GM18526 (cell line): ENCODE measurements around the gene MYBPC1.

Source experiments
- POLR2A ChIP-seq: IDR thresholded peaks from 3 replicates; pipeline ENCODE4 v1.6.1; 2011; ENCODE audit not compliant: insufficient read length; ENCODE audit errors: extremely low read depth

Gene MYBPC1

DNA sequence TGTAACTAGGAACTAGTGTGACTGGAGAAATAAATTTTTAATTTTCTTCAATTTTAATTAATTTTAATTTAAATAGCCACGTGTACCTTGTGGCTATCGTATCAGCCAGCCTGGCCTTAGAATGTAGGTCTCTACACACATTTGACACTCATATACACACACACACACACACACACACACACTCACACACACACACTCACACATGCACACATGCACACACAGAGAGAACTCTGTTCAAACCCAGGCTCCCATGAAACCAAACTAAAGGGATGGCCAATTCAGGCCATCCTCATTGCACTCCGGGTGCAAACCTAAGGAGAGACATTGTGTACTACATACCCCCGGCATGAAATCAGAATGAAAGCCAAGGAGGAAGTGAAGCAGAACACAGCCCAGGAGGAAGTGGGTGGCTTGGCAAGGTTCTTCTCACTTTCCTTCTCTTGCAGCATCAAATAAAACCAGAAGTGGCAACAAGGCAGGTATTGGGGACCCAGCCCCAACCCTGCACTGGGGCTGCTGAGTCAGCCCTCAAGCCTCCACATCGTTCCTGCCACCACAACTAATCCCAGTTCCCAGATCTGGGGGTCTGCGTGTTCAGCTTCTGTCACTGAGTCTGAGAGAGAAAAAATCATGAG lies 76.5 kb downstream of the MYBPC1 start:
- no peak for TF ChIP-seq POLR2A

- TF ChIP-seq POLR2A, result no peak
These were observed 77.1 kb downstream of the MYBPC1 start for GRCh38 chr12:101671833-101672232.

DNA sequence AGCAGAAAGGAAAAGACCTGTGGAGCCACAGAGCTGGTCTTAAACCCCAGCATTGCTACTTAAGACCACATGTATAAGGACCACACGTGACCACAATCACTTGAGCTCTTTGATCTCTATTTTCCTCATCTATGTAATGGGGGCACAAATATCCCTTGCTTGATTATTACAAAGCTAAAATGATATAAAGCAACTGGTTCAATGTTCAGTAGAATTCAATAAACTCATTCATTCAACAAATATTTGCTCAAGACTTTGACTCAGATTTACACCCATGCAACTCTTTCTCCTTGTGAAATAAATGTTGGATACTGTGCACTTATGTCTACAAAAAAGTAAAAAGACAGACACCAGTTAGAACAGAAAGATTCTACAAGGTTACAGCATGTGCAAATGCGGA lies 80.8 kb downstream of the MYBPC1 start:
- TF ChIP-seq POLR2A, result no peak

DNA sequence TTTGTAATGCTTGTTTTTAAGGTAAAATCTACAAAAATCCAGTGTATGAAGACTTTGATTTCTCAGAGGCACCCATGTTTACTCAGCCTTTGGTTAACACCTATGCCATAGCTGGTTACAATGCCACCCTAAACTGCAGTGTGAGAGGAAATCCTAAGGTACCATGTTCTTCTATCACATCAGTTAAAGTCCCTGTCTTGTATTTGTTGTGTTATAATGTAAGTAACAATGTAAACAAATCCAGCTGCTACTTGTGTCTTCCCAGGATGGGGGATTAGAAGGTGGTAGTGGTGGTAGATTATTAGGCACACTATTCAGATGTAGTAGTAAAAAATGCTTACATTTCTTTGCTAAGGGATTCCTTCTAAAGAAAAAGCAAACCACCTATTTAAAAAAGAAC lies 83.3 kb downstream of the MYBPC1 start:
- TF ChIP-seq POLR2A, result no peak

- no peak for TF ChIP-seq POLR2A
These were observed 85.5 kb downstream of the MYBPC1 start for GRCh38 chr12:101680240-101680639.

DNA sequence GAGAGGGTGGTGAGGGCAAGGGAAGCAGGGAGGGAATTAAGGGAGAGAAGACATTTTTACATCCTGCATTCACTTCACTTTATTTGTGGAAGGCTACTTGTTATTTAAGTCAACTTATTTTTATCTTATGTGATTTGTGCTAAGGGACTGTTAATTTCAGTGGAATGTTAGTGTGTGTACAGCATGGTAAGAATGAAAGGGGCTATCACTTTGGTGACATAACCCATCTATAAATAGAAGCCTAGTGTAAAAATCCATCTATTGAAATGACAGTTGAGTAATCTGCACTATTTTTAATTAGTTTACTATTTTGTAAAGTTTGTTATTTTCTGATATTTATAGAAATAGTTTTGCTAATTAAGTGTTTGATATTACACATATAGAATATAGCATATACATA lies 85.9 kb downstream of the MYBPC1 start:
- no peak for TF ChIP-seq POLR2A

DNA sequence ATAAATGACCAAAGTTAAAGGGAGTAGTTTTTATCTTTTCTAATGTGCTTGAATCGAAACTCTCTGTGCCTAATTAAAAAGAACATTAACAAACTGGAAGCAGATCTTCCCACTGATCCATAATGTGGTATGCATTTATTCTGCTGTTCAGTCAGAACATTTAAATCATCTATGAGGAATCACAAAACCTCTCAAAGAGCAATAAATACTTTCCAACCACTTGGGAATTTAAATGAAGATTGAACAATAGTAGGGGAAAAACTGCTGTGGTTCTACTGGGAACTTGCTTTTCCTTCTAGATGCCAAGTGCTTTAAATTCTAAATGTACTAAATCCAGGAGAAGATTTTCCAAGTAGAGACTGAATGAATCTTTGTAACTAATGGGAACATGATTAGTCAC lies 90.3 kb downstream of the MYBPC1 start:
- TF ChIP-seq POLR2A, result no peak

GRCh38 chr12:101686176-101686575 lies 91.4 kb downstream of the MYBPC1 start:
- no peak for TF ChIP-seq POLR2A

DNA sequence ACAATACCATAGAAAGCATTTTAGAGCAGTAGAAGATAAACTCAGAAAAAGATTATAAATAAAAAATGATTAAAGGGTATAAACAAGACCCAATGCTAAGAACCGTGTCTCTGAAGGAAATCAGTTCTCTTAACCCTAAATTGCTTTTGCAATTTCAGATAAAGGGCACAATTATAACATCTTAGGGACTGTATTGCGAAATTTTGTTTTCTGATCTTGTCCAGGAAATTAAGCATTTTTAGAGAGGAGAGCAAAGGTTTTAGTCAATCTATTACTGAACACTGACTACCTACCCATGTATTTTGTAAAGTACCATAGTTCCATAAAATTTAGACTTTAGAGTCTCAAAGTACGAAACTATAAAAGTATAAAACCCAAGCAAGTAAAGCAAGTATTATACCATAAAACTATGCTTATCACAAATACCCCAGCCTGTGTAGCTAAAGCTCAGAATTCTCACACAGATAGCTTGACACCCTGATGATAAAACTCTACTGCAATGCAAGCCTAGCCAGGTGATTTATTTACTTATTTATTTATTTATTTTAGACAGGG lies 95.8 kb downstream of the MYBPC1 start:
- no peak for TF ChIP-seq POLR2A

DNA sequence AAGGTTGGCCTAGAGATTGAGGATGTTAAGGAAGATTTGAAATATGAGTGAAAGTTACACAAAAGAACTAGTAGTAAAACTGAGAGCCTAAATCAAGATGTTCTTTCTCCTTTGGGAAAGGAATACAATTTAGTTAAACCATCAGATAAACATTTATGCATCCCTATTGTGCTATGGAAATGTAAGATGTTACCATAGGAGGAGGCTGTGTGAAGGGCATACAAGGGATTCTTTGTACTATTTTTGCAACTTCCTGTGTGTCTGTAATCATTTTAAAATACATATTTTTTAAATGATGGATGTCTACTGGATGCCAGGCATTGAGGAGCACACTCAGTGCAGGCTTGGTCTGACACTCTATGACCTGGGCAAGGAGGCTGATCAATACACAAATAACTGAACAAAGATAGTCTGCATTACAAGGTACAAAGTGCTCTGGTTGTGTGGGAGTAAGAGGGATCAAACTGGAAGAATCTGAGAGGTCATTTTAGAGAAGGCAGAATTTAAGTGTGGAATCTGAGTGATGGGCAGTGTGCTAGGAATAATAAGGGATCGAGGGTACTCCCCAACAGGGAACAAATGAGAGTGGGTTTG lies 96.8 kb downstream of the MYBPC1 start:
- no peak for TF ChIP-seq POLR2A

DNA sequence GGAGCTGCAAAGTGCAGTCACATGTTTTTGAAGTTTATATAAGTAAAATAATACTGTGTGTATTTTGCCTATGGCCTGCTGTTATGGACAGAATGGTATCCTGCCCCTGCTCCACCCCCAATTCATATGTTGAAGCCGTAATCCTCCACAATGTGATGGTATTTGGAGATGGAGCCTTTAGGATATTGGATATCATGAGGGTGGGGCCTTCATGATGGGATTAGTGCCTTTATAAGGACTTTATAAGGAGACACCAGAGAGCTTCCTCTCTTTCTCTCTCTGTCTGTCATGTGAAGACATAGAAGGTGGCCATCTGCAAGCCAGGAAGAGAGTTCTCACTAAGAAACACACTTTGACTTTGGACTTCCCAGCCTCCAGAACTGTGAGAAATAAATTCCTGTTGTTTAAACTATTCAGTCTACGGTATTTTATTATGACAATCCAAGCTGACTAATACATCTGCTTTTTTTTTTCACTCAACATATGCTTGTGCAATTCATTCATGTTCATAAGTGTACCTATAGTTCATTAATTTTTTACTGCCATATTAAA lies 99.6 kb downstream of the MYBPC1 start:
- TF ChIP-seq POLR2A, result no peak

DNA sequence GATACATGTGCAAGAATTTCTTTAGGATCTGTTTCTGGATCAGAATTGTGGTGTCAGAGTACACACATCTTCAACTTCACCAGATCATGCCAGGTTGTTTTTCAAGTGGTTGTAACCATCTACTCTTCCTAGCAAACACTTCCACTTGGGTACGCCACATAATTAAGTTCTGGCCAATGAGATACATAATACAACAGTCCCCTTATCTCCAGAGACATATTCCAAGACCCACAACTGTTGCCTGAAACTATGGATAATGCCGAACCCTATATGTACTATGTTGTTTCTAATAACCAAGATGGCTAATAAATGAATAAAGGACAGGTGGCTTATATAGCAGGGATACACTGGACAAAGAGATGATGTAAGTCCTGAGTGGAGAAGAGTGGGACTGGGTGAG lies 100.2 kb downstream of the MYBPC1 start:
- no peak for TF ChIP-seq POLR2A

DNA sequence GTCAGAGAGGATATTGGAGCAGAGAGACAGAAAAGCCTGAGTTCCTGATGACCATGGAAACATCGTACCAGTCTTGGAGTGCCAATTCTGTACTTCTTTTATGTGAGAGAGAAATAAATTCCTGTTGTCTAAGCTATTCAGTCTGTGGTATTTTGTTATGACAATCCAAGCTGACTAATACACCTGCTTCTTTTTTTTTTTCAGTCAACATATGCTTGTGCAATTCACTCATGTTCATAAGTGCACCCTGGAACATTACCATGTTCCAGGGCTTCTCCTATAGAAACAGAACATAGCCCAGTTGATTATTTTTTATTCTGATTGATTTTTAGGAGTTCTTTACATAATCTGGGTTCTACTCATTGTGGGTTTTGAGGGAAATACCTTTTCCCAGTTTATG lies 100.9 kb downstream of the MYBPC1 start:
- TF ChIP-seq POLR2A, result no peak

- TF ChIP-seq POLR2A, result no peak
These were observed 101.8 kb downstream of the MYBPC1 start for GRCh38 chr12:101696251-101697196.

GRCh38 chr12:101697197-101697929 lies 102.6 kb downstream of the MYBPC1 start, which contains the start of gene CHPT1:
TSS of gene CHPT1 (plus strand) at chr12:101697640. CDS start at chr12:101697862, 222 bp downstream.
- peak; percentile 26 for TF ChIP-seq POLR2A
